MCF 10A (cell line): ENCODE results near the gene STEAP1B. TPM values are rescaled to one million over a fixed set of nuclear protein-coding genes. Genes with fewer than 3 reads are reported as not detected.

Experiments
- BruUV-seq: library from RNA; stranded (reverse); fragments of 400-500 nt; replicated peaks from 2 replicates; lab custom pipeline; 2021; lab: Mats Ljungman, UMichigan
- CTCF ChIA-PET: fragments of 300-600 bp; sonication (Branson Sonifier 250); formaldehyde crosslinking; extraction: SDS; loops from one replicate; lab custom pipeline; 2021; ENCODE audit warnings: antibody characterized with exemption, inconsistent platforms; lab: Yijun Ruan, JAX
- POLR2A ChIA-PET: fragments of 300-600, 350-650 bp; sonication (Branson Sonifier 250); formaldehyde crosslinking; extraction: SDS; loops from one replicate; lab custom pipeline; 2020; ENCODE audit warnings: antibody characterized with exemption, inconsistent platforms; lab: Yijun Ruan, JAX
- DNase-seq: peaks from one replicate; pipeline ENCODE4 v3.0.0-alpha.2; 2018; ENCODE audit not compliant: unreplicated experiment
- H3K27ac Mint-ChIP-seq: one replicate; pipeline ENCODE4 v1.8.0; 2022; ENCODE audit warnings: mild to moderate bottlenecking, low read depth, mixed read lengths; ENCODE audit not compliant: unreplicated experiment
- H3K27me3 Mint-ChIP-seq: one replicate; pipeline ENCODE4 v1.8.0; 2022; ENCODE audit warnings: mixed read lengths; ENCODE audit not compliant: insufficient read depth, unreplicated experiment
- H3K36me3 Mint-ChIP-seq: one replicate; pipeline ENCODE4 v1.8.0; 2022; ENCODE audit warnings: mild to moderate bottlenecking, moderate library complexity, mixed read lengths; ENCODE audit not compliant: insufficient read depth, unreplicated experiment
- H3K4me1 Mint-ChIP-seq: one replicate; pipeline ENCODE4 v1.8.0; 2022; ENCODE audit warnings: mixed read lengths; ENCODE audit not compliant: insufficient read depth, unreplicated experiment
- H3K4me3 Mint-ChIP-seq: one replicate; pipeline ENCODE4 v1.8.0; 2022; ENCODE audit warnings: mild to moderate bottlenecking, moderate library complexity, mixed read lengths; ENCODE audit not compliant: unreplicated experiment
- H3K9me3 Mint-ChIP-seq: one replicate; pipeline ENCODE4 v1.8.0; 2022; ENCODE audit warnings: mixed read lengths; ENCODE audit not compliant: unreplicated experiment
- intact Hi-C: fragments of 100-400 bp; cut with micrococcal nuclease; formaldehyde crosslinking; loops from 2 replicates; pipeline ENCODE4 v1.14.1; 2022
- total RNA-seq: library from RNA; stranded (reverse); gene quantifications from 2 replicates; pipeline ENCODE4 v1.2.3, GENCODE V29; 2022
- TF ChIP-seq, protein P1 (sequence below): fragments of 200-600 bp; IDR thresholded peaks from one replicate; pipeline ENCODE4 v1.8.0; 2022; ENCODE audit warnings: antibody characterized with exemption, mild to moderate bottlenecking; ENCODE audit not compliant: unreplicated experiment

The STEAP1B gene
- total RNA-seq, 1 experiment from 2014 or later: not detected

DNA sequence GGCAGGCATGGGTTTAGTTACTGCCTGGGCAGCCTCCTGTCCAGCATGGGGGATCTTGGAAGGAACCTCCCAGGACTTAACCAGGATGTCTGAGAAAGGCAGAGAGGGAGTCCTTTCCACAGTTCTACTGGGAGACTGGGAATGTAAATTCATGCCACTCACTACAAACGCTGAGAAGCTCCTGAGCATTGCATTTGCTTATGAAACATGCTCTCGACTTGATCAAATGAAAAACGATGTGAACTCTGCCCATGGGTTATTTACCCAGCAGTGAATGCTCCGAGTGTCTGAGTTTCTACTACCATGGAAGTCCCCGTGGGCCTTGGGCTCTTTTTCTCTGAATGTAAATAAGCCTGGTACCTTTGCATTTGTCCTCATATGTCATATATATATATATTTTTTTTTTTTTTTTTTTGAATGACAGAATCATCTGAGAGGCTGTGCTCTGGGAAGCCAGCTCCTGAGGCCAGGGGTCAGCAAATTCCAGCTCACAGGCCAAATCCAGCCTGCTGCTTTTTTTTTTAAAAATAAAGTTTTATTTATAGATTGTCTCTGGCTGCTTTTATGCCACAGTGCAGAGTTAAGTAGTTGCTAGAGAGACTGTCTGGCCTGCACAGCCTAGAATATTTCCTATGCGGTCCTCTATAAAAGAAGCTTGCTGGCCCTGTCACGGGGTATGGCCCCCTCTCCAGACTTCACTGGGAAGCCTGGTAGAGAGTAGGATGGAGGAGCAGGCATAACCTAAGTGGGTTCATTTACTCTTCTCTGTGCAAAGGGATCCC, 121.6 kb downstream of the STEAP1B start:
- ChIA-PET POLR2A (no interaction called here), CTCF (interaction anchor here (0.5 to 0.6 kb wide), 2 partner anchors 172 to 295 kb away, joined by 3 to 5 read pairs; no protein-coding TSS in a partner anchor)
- no peak overlapping the region for H3K4me3 Mint-ChIP-seq
- intact Hi-C loops: no loop called here
- DNase-seq: no peak
- H3K36me3 Mint-ChIP-seq: no peaks in the 10 kb centered on the region
- H3K4me1 Mint-ChIP-seq: peaks cover 6% of the 10 kb centered on the region
- TF ChIP-seq, protein P1, sequence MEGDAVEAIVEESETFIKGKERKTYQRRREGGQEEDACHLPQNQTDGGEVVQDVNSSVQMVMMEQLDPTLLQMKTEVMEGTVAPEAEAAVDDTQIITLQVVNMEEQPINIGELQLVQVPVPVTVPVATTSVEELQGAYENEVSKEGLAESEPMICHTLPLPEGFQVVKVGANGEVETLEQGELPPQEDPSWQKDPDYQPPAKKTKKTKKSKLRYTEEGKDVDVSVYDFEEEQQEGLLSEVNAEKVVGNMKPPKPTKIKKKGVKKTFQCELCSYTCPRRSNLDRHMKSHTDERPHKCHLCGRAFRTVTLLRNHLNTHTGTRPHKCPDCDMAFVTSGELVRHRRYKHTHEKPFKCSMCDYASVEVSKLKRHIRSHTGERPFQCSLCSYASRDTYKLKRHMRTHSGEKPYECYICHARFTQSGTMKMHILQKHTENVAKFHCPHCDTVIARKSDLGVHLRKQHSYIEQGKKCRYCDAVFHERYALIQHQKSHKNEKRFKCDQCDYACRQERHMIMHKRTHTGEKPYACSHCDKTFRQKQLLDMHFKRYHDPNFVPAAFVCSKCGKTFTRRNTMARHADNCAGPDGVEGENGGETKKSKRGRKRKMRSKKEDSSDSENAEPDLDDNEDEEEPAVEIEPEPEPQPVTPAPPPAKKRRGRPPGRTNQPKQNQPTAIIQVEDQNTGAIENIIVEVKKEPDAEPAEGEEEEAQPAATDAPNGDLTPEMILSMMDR: no peak
- H3K9me3 Mint-ChIP-seq: no peaks in the 10 kb centered on the region
- no peaks in the 10 kb centered on the region for H3K27me3 Mint-ChIP-seq
- H3K27ac Mint-ChIP-seq: no peak overlapping the region
- no TSS peak for BruUV-seq

DNA sequence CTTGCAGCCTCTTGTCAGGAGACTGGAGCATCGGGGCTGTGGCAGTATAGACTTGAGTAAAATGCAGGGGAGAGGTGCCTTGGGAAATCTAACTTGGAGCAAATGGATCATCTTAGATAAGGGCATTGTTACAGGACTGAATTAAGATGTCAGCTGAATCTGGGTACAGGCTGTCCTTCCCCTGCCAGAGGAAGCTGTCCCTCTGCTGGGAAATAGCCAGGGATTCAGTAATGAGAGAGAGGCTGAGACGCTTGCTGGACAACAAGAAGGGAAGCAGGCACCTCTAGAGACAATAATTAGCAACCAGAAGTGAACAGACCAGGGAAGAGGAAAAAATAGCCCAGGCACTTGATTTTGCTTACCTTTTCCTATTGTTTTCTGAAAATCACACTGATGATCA, 122.3 kb downstream of the STEAP1B start:
- CTCF ChIA-PET: interaction anchor here (0.7 kb wide), 1 partner anchor 268 kb away, joined by 4 read pairs; no protein-coding TSS in a partner anchor
- no peaks in the 10 kb centered on the region for H3K9me3 Mint-ChIP-seq
- intact Hi-C loops: no loop called here
- H3K27ac Mint-ChIP-seq: no peak overlapping the region
- DNase-seq: no peak
- H3K4me1 Mint-ChIP-seq: peaks cover 6% of the 10 kb centered on the region
- H3K27me3 Mint-ChIP-seq: no peaks in the 10 kb centered on the region
- no TSS peak for BruUV-seq
- TF ChIP-seq, protein P1: no peak
- H3K4me3 Mint-ChIP-seq: no peak overlapping the region
- POLR2A ChIA-PET: no interaction called here
- H3K36me3 Mint-ChIP-seq: no peaks in the 10 kb centered on the region

DNA sequence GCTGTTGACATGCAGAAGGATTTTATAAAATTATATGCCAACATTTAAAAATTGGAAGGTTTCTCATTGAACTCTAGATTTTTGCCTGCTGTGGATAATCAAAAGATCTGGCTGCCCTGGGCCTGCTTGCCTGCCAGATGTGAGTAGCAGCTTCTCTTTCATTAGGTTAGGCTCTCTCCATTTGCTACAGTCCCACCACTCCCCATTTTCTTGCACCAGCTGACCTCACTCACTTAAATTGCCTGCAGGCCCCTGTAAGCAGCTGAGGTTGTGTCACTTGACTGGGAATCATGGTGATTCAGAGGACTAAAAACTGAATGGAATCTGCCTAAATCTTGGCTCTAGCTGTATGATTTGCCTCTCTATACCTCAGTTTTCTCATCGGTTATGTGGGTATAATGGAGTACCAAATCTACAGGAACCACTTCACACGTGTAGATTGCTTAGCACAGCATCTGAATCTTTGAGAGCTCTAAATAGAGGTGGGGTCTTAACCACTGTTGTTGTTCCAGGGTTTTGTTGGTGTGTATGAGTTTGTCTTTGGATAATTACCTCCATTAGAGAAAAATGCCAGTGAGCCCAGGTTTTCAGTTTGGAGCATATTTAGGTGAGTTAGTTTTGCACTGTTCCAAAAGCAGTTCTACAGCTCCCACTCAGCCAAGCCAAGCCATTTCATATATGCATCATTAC, 124.5 kb downstream of the STEAP1B start:
- intact Hi-C loops: no loop called here
- DNase-seq: no peak

More for the DNA sequence above, 124.5 kb downstream of the STEAP1B start:
- Mint-ChIP-seq H3K4me3 (no peak overlapping the region), H3K36me3 (no peaks in the 10 kb centered on the region), H3K27me3 (no peaks in the 10 kb centered on the region), H3K9me3 (no peaks in the 10 kb centered on the region), H3K27ac (no peak overlapping the region), H3K4me1 (peaks cover 6% of the 10 kb centered on the region)
- no TSS peak for BruUV-seq
- ChIA-PET CTCF (interaction anchor here (0.6 to 1.7 kb wide), 2 partner anchors 10 to 1862 kb away, joined by 3 to 5 read pairs; no protein-coding TSS in a partner anchor), POLR2A (interaction anchor here (0.7 to 2.7 kb wide), 5 partner anchors 10 to 45 kb away, joined by 3 to 9 read pairs (median 4); partner anchors contain the start of gene RAPGEF5)
- TF ChIP-seq, protein P1: no peak
